Mesodermal cell (in vitro differentiated cells): ENCODE measurements around the gene IL17F.

Source experiments
- H3K27ac ChIP-seq: 2 replicates; pipeline ENCODE4 v1.7.0; 2013; ENCODE audit warnings: mild to moderate bottlenecking, low read depth, low read length, moderate library complexity; ENCODE audit not compliant: severe bottlenecking
- H3K36me3 ChIP-seq: 2 replicates; pipeline ENCODE4 v1.7.1; 2013; ENCODE audit warnings: mild to moderate bottlenecking, low read length, moderate library complexity; ENCODE audit not compliant: control insufficient read depth, insufficient read depth
- H3K4me1 ChIP-seq: one replicate; pipeline ENCODE4 v1.7.1; 2013; ENCODE audit warnings: mild to moderate bottlenecking, low read length; ENCODE audit not compliant: insufficient read depth, control insufficient read depth, poor library complexity, severe bottlenecking
- H3K4me3 ChIP-seq: 2 replicates; pipeline ENCODE4 v1.7.0; 2013; ENCODE audit warnings: low read length, control low read depth, mild to moderate bottlenecking; ENCODE audit not compliant: insufficient read depth, poor library complexity, severe bottlenecking; ENCODE audit errors: extremely low read depth
- H3K9me3 ChIP-seq: 2 replicates; pipeline ENCODE4 v1.7.1; 2013; ENCODE audit warnings: mild to moderate bottlenecking, low read length, moderate library complexity; ENCODE audit not compliant: control insufficient read depth
- WGBS, 2 experiments: methylation state at CpG; one replicate each; pipeline ENCODE4 v1.1.5; 2013; ENCODE audit warnings: missing lambda C conversion rate in 2 of 2; ENCODE audit not compliant: insufficient coverage in 2 of 2; 5-methylcytosine and 5-hydroxymethylcytosine counted together

IL17F gene

DNA sequence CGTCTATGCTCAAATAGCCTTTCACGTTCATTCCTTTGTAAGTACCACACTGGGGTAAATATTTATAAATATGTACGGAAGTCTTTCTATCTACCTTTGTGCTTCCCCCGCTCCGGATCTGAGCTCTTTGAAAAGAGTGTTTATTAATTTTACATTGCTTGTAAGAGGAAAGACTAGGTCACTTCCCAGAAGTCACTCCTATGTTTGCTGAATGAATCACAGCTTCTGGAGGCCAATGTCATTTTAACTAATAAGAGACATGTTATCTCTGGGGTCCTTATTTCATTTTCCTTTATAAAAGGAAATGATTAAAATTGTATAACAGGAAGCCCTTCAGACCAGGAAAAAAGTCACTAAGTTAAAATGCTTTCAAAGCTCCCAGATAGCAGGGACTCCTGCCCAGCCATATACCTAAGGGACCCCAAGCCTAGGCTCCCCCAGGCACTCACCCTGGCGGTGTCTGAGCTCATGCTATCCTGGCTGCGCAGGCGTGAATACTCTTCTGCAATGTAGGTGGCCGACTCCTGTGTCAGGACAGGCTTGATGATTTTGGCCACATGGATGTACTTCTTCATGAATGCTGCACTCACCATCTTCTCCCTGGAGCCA is 27.7 kb upstream of the IL17F start:
- 93 to 99% methylated on average over 6 to 7 of the region's 9 CpGs for WGBS, 2 experiments
- H3K4me1 ChIP-seq = no peaks in the 10 kb centered on the region
- no peak overlapping the region for H3K27ac ChIP-seq
- no peaks in the 10 kb centered on the region for H3K9me3 ChIP-seq
- peaks cover 97% of the 10 kb centered on the region for H3K36me3 ChIP-seq
- H3K4me3 ChIP-seq = no peak overlapping the region

GRCh38 chr6:52263709-52264540 is 19.6 kb upstream of the IL17F start:
- H3K4me1 ChIP-seq = no peaks in the 10 kb centered on the region
- no peaks in the 10 kb centered on the region for H3K9me3 ChIP-seq
- no peak overlapping the region for H3K27ac ChIP-seq
- WGBS, 2 experiments = 40% methylated on average over 2 of the region's 11 CpGs; no CpG with 5 or more reads in 1 of the 2 experiments
- H3K4me3 ChIP-seq = no peak overlapping the region
- H3K36me3 ChIP-seq = peaks cover 81% of the 10 kb centered on the region

DNA sequence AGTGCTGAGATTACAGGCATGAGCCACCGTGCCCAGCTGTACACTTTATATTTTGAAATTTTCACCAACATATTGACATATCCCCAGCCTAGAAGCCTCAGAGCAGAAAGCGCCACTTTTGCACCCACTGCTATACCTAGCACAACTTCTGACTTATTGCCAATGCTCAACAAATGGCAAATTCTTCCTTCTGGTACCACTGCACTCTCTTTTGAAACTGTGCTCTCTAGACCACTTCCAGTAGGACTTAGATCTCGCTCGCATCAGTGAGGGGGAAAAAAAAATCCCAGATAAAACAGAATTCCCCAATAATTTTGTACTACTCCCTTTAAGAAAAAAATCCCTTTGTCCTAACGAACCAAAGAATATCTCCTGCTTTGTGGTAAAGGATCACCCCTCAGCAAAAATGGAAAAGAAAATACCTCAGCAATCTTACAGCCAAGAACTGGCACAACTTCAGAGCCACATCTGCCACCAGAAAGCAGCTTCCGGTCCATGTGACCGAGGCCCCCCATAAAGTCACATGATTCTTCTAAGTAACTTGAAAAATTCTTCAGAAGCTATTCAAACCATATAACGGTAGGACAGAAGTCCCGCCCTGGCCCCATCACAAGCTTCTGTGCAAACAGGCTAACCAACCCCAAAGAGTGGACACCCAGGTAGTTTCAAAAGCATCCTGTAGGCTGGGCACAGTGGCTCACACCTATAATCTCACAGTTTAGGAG is 18.5 kb upstream of the IL17F start:
- H3K4me3 ChIP-seq = no peak overlapping the region
- H3K4me1 ChIP-seq = no peaks in the 10 kb centered on the region
- peaks cover 69% of the 10 kb centered on the region for H3K36me3 ChIP-seq
- 90 to 93% methylated on average over 9 of the region's 9 CpGs for WGBS, 2 experiments
- no peak overlapping the region for H3K27ac ChIP-seq
- H3K9me3 ChIP-seq = no peaks in the 10 kb centered on the region

- WGBS, 2 experiments = 89 to 98% methylated on average over 5 of the region's 6 CpGs
- no peak overlapping the region for H3K27ac ChIP-seq
- H3K9me3 ChIP-seq = no peaks in the 10 kb centered on the region
- H3K4me3 ChIP-seq = no peak overlapping the region
- peaks cover 55% of the 10 kb centered on the region for H3K36me3 ChIP-seq
- no peaks in the 10 kb centered on the region for H3K4me1 ChIP-seq
These were observed 16.9 kb upstream of the IL17F start for GRCh38 chr6:52261229-52261628.

DNA sequence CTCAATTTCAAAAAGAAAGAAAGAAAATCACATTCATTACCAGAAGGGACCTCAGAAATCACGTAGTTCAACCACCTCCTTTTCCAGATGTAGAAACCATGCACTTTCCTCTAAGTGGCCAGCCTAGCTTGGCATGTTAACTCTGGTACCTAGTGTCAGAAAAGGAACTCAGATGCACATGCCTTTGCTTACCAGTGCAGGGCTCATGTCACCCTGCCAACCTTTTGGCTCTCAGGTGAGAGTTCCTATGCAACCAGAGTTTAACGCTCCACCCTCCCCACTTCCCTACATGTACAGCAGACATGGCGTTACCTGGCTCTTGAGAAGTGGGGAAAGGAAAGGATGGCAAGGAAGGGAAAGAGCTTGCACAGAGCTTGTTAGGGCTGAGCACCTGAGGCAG is 16.3 kb upstream of the IL17F start:
- no peaks in the 10 kb centered on the region for H3K4me1 ChIP-seq
- peaks cover 49% of the 10 kb centered on the region for H3K36me3 ChIP-seq
- no peak overlapping the region for H3K4me3 ChIP-seq
- no CpG with 5 or more reads among the region's 3 CpGs for WGBS, 2 experiments
- no peaks in the 10 kb centered on the region for H3K9me3 ChIP-seq
- H3K27ac ChIP-seq = no peak overlapping the region

DNA sequence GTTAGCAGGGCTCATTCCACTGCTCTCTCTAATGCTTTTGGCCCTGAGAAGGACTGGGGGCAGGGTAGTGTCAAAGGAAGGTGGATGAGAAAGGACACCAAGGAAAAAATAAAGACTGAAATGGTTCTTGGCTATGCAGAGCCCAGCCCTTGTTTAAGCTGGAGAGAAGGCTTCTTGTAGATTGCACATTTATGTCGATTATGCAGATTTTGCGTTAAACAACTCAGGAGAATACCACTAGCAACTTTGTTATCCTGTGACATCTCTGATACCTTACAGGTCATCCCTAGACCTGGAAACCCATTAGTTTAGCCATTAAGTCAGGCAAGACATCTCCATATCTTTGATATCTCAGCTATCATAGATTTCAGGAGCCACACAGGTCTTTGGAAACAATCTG is 11.1 kb upstream of the IL17F start:
- Histone ChIP-seq H3K4me1 (no peaks in the 10 kb centered on the region), H3K36me3 (no peaks in the 10 kb centered on the region), H3K9me3 (no peaks in the 10 kb centered on the region), H3K4me3 (no peak overlapping the region), H3K27ac (no peak overlapping the region)
- WGBS, 2 experiments = 90 to 94% methylated on average over 2 of the region's 2 CpGs

- Histone ChIP-seq H3K27ac (no peak overlapping the region), H3K4me1 (no peaks in the 10 kb centered on the region), H3K36me3 (no peaks in the 10 kb centered on the region), H3K4me3 (no peak overlapping the region), H3K9me3 (no peaks in the 10 kb centered on the region)
- 80 to 91% methylated on average over 1 of the region's 8 CpGs for WGBS, 2 experiments
These were observed 10.6 kb upstream of the IL17F start for GRCh38 chr6:52254731-52255378.

DNA sequence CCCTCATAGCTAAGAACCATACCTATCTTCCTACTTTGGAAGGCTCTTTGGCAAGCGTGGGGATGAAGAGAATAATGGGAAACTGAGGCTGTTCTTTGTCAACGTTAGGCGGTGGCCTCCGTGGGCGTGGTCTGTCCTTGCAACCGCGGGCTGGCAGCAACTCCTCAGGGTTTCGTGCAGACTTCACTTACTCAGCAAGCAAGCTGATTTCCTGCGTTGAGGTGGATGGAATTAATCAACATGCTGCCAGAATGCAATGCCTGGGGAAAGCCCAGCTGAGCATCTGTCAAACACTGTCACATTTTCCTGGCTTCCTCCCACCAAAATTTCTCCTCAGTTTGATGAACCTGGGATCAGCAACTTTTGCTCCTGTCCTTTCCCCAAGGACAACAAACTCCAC is 9.2 kb upstream of the IL17F start:
- Histone ChIP-seq H3K36me3 (no peaks in the 10 kb centered on the region), H3K4me3 (no peak overlapping the region), H3K4me1 (no peaks in the 10 kb centered on the region), H3K27ac (no peak overlapping the region), H3K9me3 (no peaks in the 10 kb centered on the region)
- 80 to 85% methylated on average over 5 to 9 of the region's 9 CpGs for WGBS, 2 experiments

DNA sequence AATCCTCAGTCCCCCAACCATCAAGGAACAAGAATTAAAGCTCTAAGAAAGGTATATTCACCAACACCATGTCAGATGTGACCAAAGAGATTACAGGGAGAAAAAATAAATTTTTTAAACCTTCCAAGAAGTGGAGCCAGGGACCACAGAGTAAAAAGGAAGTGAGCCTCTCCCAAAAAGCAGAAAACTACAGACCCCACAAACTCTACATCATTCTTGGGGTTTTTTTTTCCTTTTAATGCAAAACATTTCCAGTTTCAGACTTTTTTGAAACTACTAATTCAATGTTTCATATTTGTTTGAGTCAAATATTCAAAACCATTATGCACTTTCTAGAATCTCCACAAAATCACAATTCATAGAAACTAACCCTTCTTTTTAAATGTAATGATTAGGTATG is 6.8 kb upstream of the IL17F start:
- no peaks in the 10 kb centered on the region for H3K36me3 ChIP-seq
- peaks cover 4% of the 10 kb centered on the region for H3K9me3 ChIP-seq
- no peaks in the 10 kb centered on the region for H3K4me1 ChIP-seq
- no peak overlapping the region for H3K27ac ChIP-seq
- no peak overlapping the region for H3K4me3 ChIP-seq

- WGBS, 2 experiments = 93 to 94% methylated on average over 2 of the region's 2 CpGs
- no peaks in the 10 kb centered on the region for H3K4me1 ChIP-seq
These were observed 4.8 kb upstream of the IL17F start for GRCh38 chr6:52249078-52249477.

More at GRCh38 chr6:52249078-52249477, 4.8 kb upstream of the IL17F start:
- Histone ChIP-seq H3K36me3 (no peaks in the 10 kb centered on the region), H3K27ac (no peak overlapping the region), H3K9me3 (peaks cover 4% of the 10 kb centered on the region), H3K4me3 (no peak overlapping the region)
